ENCODE results near the gene MBNL2. TPM values are rescaled to one million over a fixed set of nuclear protein-coding genes. Genes with fewer than 3 reads are reported as not detected.
A peak's percentile ranks its signal among the peaks of the same experiment; 100 is the strongest.

The MBNL2 gene
- total RNA-seq, 1 donor, result 69.8 TPM

- Histone ChIP-seq H3K4me3 (ENCODE audit: insufficient read depth, low read length) (no peak overlapping the region), H3K27ac (ENCODE audit: low read depth, low read length) (no peak overlapping the region), H3K9me3 (ENCODE audit: low read depth, low read length) (no peaks in the 10 kb centered on the region), H3K4me2 (ENCODE audit: insufficient read depth, low read length) (no peak overlapping the region), H4K20me1 (ENCODE audit: insufficient read depth, low read length) (peaks cover 5% of the 10 kb centered on the region), H3K27me3 (ENCODE audit: insufficient read depth, low read length) (no peaks in the 10 kb centered on the region), H3K79me2 (ENCODE audit: insufficient read depth, low read length) (peaks cover 26% of the 10 kb centered on the region), H3K4me1 (ENCODE audit: insufficient read depth, low read length) (peaks cover 28% of the 10 kb centered on the region), H3K36me3 (ENCODE audit: insufficient read depth, low read length) (no peaks in the 10 kb centered on the region), H2AFZ (ENCODE audit: low read length) (no peak overlapping the region)
- no peak for DNase-seq (ENCODE audit: insufficient read length, low spot score, missing footprints)
- no peak for TF ChIP-seq CTCF (IDR thresholded peaks at IDR 0.05; ENCODE audit: extremely low read depth, low read depth, low read length)
Observed at GRCh38 chr13:97325738-97326137, 103.6 kb downstream of the MBNL2 start.

GRCh38 chr13:97327086-97327485 is 105.0 kb downstream of the MBNL2 start:
- Histone ChIP-seq H2AFZ (ENCODE audit: low read length) (no peak overlapping the region), H3K4me3 (ENCODE audit: insufficient read depth, low read length) (no peak overlapping the region), H3K79me2 (ENCODE audit: insufficient read depth, low read length) (peaks cover 26% of the 10 kb centered on the region), H3K4me1 (ENCODE audit: insufficient read depth, low read length) (peaks cover 28% of the 10 kb centered on the region), H3K9me3 (ENCODE audit: low read depth, low read length) (no peaks in the 10 kb centered on the region), H3K27me3 (ENCODE audit: insufficient read depth, low read length) (no peaks in the 10 kb centered on the region), H3K36me3 (ENCODE audit: insufficient read depth, low read length) (no peaks in the 10 kb centered on the region), H3K27ac (ENCODE audit: low read depth, low read length) (no peak overlapping the region), H4K20me1 (ENCODE audit: insufficient read depth, low read length) (peaks cover 5% of the 10 kb centered on the region), H3K4me2 (ENCODE audit: insufficient read depth, low read length) (no peak overlapping the region)
- DNase-seq (ENCODE audit: insufficient read length, low spot score, missing footprints), result no peak
- no peak for TF ChIP-seq CTCF (IDR thresholded peaks at IDR 0.05; ENCODE audit: extremely low read depth, low read depth, low read length)

DNA sequence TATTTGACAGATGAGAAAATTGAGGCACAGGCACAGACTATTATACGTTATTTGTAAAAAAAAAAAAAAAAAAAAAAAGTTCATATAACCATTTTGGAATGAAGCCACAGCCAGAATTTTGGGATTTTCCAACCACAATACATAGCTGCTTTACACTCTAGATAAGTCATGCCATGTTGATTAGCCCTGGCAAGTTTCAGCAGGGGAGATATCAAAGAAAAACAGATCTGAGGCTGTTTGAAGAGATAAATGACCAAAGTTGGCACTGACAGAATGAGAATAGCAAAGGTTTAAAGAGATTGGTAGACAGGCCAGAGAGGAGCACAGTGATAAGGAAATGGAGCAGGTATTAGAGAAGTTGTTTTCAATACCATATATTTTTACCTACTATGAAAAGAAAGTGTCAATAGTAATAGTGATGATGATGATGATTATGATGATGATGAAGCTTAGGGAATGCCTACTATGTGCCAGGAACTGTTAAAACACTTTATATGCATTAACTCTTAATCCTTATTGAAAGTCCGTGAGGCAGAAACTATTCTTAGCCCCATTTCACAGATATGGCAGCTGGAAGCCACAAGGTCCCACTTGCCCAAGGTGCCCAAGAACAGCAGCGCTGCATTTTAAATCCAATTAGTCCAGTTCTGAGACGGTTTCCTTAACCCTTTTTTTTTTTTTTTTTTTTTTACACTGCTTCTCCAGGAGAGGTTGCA is 105.5 kb downstream of the MBNL2 start:
- H3K4me2 ChIP-seq (ENCODE audit: insufficient read depth, low read length), result peak overlapping the region; percentile 42
- no peak overlapping the region for H3K4me3 ChIP-seq (ENCODE audit: insufficient read depth, low read length)
- DNase-seq (ENCODE audit: insufficient read length, low spot score, missing footprints), result no peak
- no peaks in the 10 kb centered on the region for H3K36me3 ChIP-seq (ENCODE audit: insufficient read depth, low read length)
- no peaks in the 10 kb centered on the region for H3K9me3 ChIP-seq (ENCODE audit: low read depth, low read length)
- H3K79me2 ChIP-seq (ENCODE audit: insufficient read depth, low read length), result peaks cover 24% of the 10 kb centered on the region
- H3K4me1 ChIP-seq (ENCODE audit: insufficient read depth, low read length), result peaks cover 26% of the 10 kb centered on the region
- no peaks in the 10 kb centered on the region for H3K27me3 ChIP-seq (ENCODE audit: insufficient read depth, low read length)
- H2AFZ ChIP-seq (ENCODE audit: low read length), result no peak overlapping the region
- H4K20me1 ChIP-seq (ENCODE audit: insufficient read depth, low read length), result peaks cover 5% of the 10 kb centered on the region
- no peak for TF ChIP-seq CTCF (IDR thresholded peaks at IDR 0.05; ENCODE audit: extremely low read depth, low read depth, low read length)
- H3K27ac ChIP-seq (ENCODE audit: low read depth, low read length), result peak overlapping the region; percentile 47

DNA sequence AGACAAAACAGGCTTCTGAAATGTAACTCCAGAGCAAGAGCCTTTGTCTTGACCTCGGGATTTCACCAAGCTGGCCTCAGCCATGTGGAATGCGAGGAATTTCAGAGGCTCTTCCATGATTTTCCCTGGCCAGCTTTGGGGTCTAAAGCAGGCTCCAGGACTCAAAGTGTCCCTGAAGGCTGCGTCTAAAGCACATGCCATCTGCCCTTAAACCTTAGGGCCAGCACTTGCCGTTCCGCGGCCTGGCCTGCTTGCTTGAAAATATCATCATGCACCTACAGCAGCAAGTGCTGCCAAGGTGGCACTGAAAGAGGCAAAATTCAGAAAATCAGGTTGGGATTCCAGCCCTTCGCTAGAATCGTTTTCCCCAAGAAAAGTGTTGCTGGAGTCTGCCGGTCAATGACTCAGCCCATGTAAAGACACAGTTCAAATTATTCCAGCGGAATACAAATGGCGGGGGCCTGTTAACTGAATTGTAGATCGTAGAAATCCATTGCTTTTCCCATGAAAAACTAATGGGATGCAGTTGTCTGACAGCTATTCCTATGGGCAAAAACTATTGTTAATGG is 106.2 kb downstream of the MBNL2 start:
- Histone ChIP-seq H3K27ac (ENCODE audit: low read depth, low read length) (peak overlapping the region; percentile 47), H3K36me3 (ENCODE audit: insufficient read depth, low read length) (no peaks in the 10 kb centered on the region), H3K4me3 (ENCODE audit: insufficient read depth, low read length) (no peak overlapping the region), H2AFZ (ENCODE audit: low read length) (no peak overlapping the region), H3K4me1 (ENCODE audit: insufficient read depth, low read length) (peaks cover 19% of the 10 kb centered on the region), H3K27me3 (ENCODE audit: insufficient read depth, low read length) (no peaks in the 10 kb centered on the region), H3K79me2 (ENCODE audit: insufficient read depth, low read length) (peaks cover 21% of the 10 kb centered on the region), H3K9me3 (ENCODE audit: low read depth, low read length) (no peaks in the 10 kb centered on the region), H4K20me1 (ENCODE audit: insufficient read depth, low read length) (peaks cover 5% of the 10 kb centered on the region), H3K4me2 (ENCODE audit: insufficient read depth, low read length) (peak overlapping the region; percentile 42)
- TF ChIP-seq CTCF (IDR thresholded peaks at IDR 0.05; ENCODE audit: extremely low read depth, low read depth, low read length), result no peak
- no peak for DNase-seq (ENCODE audit: insufficient read length, low spot score, missing footprints)

All from osteoblast (primary cell).